ENCODE measurements around the gene ADAMTS14. TPM values are rescaled to one million over a fixed set of nuclear protein-coding genes. Genes with fewer than 3 reads are reported as not detected.
A peak's percentile ranks its signal among the peaks of the same experiment; 100 is the strongest.
"Not testable (repeated sequence)": the region's sequence is repeated elsewhere in the genome, so short reads cannot be mapped to it uniquely, and the experiment has no call there.

Gene ADAMTS14, protein sequence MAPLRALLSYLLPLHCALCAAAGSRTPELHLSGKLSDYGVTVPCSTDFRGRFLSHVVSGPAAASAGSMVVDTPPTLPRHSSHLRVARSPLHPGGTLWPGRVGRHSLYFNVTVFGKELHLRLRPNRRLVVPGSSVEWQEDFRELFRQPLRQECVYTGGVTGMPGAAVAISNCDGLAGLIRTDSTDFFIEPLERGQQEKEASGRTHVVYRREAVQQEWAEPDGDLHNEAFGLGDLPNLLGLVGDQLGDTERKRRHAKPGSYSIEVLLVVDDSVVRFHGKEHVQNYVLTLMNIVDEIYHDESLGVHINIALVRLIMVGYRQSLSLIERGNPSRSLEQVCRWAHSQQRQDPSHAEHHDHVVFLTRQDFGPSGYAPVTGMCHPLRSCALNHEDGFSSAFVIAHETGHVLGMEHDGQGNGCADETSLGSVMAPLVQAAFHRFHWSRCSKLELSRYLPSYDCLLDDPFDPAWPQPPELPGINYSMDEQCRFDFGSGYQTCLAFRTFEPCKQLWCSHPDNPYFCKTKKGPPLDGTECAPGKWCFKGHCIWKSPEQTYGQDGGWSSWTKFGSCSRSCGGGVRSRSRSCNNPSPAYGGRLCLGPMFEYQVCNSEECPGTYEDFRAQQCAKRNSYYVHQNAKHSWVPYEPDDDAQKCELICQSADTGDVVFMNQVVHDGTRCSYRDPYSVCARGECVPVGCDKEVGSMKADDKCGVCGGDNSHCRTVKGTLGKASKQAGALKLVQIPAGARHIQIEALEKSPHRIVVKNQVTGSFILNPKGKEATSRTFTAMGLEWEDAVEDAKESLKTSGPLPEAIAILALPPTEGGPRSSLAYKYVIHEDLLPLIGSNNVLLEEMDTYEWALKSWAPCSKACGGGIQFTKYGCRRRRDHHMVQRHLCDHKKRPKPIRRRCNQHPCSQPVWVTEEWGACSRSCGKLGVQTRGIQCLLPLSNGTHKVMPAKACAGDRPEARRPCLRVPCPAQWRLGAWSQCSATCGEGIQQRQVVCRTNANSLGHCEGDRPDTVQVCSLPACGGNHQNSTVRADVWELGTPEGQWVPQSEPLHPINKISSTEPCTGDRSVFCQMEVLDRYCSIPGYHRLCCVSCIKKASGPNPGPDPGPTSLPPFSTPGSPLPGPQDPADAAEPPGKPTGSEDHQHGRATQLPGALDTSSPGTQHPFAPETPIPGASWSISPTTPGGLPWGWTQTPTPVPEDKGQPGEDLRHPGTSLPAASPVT
- total RNA-seq (2014; rRNA removed): 2.4 and 2.7 TPM in 2 replicates
- polyA plus RNA-seq (2012): 2.5 TPM

DNA sequence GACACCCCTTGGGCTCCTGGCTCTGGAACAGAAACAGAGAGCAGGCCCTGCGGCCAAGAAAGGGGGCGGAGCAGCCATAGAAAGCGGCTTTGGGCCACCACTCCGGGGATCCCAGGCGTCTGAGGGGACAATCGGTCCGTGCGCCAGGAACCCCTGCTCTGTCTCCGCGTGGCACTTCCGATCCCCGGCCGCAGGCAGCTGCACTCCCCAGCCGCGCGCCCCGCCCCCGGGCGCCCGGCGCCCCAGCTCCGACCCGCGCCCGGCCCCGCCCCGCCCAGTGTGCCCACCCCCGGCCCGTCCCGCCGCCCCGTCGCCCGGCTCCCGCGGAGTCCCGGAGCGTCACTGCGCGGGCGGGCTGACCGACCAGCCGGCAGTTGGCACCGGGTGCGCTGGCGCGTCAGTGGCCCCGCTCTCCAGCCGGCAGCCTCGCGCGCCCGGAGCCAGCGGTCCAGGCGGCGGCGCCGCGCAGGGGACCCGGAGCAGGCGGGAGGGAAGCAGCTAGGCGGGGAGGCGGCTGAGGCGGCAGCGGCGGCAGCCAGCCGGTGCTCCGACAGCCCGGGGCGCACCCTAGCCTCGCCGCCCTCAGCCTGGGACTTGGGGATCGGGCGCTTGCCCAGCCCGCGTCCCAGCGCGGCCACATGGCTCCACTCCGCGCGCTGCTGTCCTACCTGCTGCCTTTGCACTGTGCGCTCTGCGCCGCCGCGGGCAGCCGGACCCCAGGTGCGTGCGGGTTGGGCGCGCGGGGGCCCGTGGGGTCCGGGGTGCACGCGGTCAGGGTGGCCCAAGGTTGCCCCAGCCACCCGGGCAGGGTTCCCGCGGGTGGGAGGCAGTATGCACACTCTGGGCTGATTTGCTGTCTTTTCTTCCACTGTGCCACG, at the start of gene ADAMTS14:
Gene ADAMTS14, plus strand, starts transcription at position 342 of the 878 bp plus-strand sequence. Its CDS starts 297 bp downstream, at position 639.
- DNase-seq (ENCODE audit: low read depth): peak; percentile 77

GRCh38 chr10:70622541-70622940, 49.8 kb upstream of the ADAMTS14 start:
- DNase-seq (ENCODE audit: low read depth): no peak

GRCh38 chr10:70622981-70623844, 49.1 kb upstream of the ADAMTS14 start:
- DNase-seq (ENCODE audit: low read depth): peak; percentile 19

GRCh38 chr10:70626056-70626455, 46.2 kb upstream of the ADAMTS14 start:
- DNase-seq (ENCODE audit: low read depth): no peak

- DNase-seq (ENCODE audit: low read depth): no peak
Observed at GRCh38 chr10:70629338-70629737, 43.0 kb upstream of the ADAMTS14 start.

DNA sequence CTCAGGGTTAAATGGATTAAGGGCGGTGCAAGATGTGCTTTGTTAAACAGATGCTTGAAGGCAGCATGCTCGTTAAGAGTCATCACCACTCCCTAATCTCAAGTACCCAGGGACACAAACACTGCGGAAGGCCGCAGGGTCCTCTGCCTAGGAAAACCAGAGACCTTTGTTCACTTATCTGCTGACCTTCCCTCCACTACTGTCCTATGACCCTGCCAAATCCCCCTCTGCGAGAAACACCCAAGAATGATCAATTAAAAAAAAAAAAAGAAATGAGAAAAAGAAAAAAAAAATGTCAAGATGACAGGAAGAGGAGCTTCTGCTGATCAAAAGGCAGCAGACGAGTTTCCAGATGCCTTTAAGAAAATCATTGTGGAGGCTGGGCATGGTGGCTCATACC, 40.6 kb upstream of the ADAMTS14 start:
- not testable (repeated sequence) for DNase-seq (ENCODE audit: low read depth)

- no peak for DNase-seq (ENCODE audit: low read depth)
Observed at GRCh38 chr10:70634011-70634410, 38.3 kb upstream of the ADAMTS14 start.

DNA sequence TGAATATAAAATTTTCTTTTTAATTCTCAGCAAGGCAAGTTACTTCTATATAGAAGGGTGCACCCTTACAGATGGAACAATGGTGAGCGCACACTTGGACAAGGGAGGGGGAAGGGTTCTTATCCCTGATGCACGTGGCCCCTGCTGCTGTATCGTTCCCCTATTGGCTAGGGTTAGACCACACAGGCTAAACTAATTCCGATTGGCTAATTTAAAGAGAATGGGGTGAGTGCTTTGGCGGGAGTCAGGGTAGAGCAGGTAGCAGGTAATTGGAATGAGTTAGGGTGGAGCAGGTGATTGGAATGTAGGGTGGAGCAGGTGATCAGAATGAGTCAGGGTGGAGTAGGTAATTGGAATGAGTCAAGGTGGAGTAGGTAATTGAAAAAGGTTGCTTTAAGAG, 37.8 kb upstream of the ADAMTS14 start:
- not testable (repeated sequence) for DNase-seq (ENCODE audit: low read depth)

DNA sequence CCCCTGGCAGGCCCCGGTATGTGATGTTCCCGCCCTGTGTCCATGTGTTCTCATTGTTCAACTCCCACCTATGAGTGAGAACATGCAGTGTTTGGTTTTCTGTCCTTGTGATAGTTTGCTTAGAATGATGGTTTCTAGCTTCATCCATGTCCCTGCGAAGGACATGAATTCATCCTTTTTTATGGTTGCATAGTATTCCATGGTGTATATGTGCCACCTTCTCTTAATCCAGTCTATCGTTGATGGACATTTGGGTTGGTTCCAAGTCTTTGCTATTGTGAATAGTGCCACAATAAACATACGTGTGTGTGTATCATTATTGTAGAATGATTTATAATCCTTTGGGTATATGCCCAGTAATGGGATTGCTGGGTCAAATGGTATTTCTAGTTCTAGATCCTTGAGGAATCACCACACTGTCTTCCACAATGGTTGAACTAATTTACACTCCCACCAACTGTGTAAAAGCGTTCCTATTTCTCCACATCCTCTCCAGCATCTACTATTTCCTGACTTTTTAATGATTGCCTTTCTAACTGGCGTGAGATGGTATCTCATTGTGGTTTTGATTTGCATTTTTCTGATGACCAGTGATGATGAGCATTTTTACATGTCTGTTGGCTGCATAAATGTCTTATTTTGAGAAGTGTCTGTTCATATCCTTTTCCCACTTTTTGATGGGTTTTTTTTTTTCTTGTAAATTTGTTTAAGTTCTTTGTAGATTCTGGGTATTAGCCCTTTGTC, 32.5 kb upstream of the ADAMTS14 start:
- not testable (repeated sequence) for DNase-seq (ENCODE audit: low read depth)

DNA sequence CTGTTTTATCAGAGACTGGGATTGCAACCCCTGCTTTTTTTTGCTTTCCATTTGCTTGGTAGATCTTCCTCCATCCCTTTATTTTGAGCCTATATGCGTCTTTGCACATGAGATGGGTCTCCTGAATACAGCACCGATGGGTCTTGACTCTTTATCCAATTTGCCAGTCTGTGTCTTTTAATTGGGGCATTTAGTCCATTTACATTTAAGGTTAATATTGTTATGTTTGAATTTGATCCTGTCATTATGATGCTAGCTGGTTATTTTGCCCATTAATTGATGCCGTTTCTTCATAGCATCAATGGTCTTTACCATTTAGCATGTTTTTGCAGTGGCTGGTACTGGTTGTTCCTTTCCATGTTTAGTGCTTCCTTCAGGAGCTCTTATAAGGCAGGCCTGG, 29.0 kb upstream of the ADAMTS14 start:
- not testable (repeated sequence) for DNase-seq (ENCODE audit: low read depth)

DNA sequence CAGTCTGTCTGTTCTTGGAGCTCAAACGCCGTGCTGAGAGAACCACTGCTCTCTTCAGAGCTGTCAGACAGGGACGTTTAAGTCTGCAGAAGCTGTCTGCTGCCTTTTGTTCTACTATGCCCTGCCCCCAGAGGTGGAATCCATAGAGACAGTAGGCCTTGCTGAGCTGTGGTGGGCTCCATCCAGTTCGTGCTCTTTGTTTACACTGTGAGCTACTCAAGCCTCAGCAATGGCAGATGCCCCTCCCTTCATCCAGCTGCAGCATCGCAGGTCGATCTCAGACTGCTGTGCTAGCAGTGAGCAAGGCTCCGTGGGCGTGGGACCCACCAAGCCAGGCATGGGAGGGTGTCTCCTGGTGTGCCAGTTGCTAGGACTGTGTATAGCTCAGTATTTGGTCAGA, 27.3 kb upstream of the ADAMTS14 start:
- DNase-seq (ENCODE audit: low read depth): not testable (repeated sequence)

GRCh38 chr10:70647086-70647485, 25.2 kb upstream of the ADAMTS14 start:
- DNase-seq (ENCODE audit: low read depth): no peak

DNA sequence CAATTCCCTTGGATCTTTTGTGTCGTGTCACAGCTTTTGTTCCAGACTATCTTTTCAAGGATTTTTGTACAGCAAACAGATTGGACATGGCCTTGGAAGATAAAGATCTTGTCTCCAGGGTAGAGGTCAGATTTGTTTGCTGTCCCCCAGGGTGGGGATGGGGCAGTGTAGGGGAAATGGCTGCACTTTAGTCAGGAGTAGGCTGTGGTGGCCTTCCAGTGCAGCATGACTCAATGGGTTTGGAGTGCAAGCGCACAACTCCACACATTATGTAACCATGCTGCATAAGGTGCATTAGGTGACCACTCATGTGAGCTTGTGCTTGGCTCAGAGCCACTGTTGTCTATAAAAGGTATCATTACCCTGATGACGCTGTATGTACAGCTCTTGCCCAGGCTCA, 23.9 kb upstream of the ADAMTS14 start:
- DNase-seq (ENCODE audit: low read depth): peak; percentile 47

DNA sequence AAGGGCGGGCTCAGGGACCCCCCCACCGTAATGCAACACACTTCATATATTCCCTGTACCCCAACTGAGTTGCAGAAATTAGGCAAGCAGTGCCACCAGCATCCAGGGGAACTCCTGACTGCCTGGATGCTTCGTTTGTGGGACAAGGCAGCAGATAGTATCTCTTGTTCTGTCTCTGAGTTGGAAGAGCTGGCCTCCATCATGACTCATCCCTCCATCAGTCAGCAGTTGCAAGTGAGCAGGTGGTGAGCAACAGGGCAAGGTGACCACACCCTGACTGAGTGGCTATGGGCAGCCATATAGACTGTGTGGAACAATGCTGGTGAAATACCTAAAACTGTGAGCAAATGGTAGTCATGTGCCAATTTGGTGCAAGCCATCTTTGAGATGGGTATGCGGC, 22.8 kb upstream of the ADAMTS14 start:
- DNase-seq (ENCODE audit: low read depth): peak; percentile 79

GRCh38 chr10:70650104-70650503, 22.2 kb upstream of the ADAMTS14 start:
- no peak for DNase-seq (ENCODE audit: low read depth)

GRCh38 chr10:70650718-70651117, 21.6 kb upstream of the ADAMTS14 start:
- DNase-seq (ENCODE audit: low read depth): no peak

- no peak for DNase-seq (ENCODE audit: low read depth)
Observed at GRCh38 chr10:70651661-70652060, 20.6 kb upstream of the ADAMTS14 start.

DNA sequence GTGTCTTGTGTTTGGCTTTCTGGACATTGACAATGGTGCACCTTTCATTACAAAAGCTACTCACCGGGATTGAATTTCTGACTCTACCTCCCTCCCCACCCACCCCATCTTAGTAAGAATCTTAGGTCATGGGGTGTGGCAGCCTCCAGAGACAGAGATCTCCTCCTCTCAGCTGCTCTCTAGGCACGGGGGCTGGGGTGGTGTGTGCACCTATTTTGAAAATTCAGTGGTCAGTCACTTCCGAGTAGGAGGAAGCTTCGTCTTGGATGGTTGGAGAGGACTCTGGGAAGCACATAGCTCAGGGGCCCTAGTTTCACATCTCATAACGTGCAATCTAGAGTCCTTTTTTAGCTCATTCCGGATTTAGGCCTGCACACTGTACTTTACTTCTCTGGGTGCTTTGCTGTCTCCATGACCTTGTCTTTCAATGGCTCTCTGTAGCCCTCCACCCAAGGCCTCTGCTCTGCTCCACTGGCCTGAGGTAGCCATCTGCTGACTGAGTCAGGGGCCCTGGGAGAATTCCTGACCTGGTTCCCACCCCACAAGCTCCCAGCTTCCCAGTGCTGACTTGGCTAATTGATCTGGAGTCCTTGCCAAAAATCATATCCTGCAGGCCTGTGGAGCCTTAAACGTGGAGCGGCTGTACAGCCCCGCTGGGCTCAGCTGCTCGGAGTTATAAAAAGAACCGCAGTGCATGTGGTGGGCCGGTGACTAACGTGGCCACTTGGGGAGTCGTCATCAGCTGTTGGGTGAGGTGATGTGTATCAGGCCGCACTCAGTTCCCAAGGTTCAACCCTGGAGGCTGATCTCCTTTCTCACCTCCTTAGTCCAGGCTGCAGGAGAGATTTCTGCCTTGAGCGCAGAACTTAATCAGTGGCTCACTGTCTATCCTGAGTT, 19.3 kb upstream of the ADAMTS14 start:
- DNase-seq (ENCODE audit: low read depth): peak; percentile 100
